GM18505 (cell line): ENCODE measurements around the gene NOD1.
A peak's percentile ranks its signal among the peaks of the same experiment; 100 is the strongest.

ENCODE experiments used
- ATAC-seq: cut with Tn5 transposase; IDR thresholded peaks from one replicate; pipeline ENCODE4 v1.9.1; 2021; ENCODE audit not compliant: unreplicated experiment
- POLR2A ChIP-seq: IDR thresholded peaks from 4 replicates; pipeline ENCODE4 v1.6.1; 2011; ENCODE audit warnings: borderline replicate concordance; ENCODE audit not compliant: insufficient read depth, insufficient read length; ENCODE audit errors: extremely low read depth

NOD1 gene

DNA sequence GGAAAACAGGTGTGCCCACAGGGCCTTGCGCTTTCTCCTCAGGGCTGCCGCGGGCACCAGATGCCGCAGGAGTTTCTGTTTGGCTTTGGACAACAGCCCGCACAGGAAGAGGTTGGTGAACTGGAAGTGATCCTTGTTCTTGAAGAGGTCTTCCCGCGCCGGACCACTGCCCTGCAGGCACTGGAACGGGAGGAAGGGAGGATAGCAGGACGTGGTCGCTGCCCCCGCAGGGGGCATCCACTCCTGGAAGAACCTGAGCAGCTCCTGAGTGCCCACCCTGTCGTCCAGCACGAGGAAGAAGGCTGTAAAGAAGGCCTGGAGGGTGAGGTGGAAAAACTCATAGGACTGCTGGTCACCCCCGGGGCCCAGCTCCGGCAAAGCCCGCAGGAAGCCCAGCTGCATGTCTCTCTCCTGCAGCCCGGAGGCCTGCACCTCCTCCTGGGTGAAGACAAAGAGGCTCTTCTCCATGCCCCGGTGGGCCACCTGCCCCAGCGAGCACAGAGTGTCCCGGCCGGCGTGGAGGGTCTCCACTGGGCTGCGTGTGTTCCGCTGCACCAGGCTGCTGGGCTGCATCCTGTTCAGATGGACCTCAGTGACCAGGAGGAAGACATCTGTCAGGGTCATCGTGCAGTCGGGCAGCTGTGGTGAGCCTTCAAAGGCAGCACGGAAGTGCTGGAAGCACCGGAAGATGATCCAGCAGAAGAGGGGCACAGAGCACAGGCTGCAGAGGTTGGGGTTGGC is 26.9 kb downstream of the NOD1 start:
- no peak for TF ChIP-seq POLR2A
- no peak for ATAC-seq

DNA sequence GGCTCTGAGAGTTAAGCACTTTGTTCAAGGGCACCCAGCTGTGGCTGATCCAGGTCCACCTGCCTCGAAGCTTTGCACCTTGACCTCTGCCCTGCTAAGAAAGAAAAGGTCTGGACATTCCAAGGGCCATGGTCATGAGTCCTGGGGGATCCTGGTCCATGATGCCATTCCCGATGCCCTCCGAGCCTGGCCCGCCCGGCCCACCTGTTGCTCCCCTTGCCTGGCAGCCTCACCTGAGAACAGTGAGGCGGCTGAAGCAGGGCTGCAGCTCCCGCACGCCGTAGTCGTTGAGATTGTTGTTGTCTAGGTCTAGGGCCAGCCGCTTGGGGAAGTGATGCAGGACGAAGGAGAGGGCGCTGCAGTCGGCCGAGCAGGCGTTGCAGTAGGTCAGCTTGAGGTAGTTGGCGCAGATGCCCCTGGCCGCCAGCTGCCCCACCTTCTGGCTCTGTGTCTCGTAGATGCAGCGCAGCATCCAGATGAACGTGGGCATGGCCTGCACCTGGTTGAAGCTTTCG is 27.5 kb downstream of the NOD1 start:
- no peak for ATAC-seq
- TF ChIP-seq POLR2A = no peak

DNA sequence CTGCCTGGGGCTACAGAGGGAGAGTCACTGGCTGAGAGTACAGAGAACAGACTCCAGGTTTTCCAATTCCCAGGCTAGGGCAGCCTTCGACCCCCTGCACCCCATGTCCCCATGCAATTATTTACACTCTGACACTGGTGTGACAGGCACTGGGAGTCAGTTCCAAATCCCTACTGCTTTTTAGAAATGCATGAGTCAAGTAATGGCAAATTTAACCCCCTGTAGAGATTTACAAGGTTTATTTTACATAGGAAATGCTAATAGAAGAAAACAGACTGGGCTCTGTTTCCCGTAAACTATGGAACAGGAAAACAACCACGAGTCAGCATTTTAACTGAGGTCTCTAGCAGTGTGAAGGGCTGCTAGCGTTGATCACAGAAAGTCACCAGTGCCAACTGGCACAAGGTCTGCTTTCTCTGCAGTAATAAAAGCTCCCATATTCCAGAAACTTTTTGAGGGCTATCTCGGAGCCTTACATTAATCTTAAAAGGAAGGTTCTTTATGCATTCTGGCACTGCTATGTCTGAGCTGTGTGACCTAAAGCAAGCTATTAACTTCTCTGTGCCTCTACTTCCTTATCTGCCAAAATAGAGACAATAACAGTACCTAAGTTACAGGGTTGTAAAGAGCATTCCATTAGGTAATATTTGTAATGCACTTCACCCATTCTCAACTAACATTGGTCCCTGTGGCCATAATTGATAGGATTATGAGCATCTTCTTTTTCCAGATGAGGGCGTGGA is 28.2 kb downstream of the NOD1 start:
- TF ChIP-seq POLR2A = no peak
- ATAC-seq = no peak

DNA sequence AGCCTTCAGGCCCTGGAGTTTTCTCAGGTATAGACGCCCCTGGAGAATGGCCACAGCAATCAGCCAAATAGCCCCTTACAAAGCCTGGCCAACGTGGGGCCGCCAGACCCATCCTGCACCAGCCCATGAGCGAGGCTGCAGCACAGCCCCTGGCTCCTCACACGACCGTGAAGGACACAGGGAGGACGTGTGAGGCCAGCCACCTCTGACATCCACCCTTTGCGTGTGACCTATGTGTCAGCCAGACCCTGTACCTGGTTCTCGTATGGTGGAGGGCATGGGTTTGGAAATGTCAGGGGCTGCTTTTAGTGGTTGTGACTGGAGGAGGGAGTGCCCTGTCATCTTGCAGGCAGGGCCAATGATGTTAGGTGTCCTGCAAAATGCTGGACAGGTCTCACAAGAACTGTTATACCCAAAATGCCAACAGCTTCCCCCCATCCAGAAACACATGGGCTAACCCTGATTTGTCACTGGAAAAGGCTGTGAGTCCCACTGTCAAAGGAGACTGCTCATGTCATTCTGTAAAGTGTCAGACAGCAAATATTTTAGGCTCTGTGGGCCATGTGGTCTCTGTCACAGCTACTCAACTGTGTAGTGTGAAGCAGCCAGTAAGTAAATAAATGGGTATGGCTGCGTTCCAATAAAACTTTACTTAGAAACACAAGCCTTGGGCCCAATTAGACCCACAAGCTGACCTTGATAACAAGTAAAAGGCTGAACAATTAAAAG is 30.0 kb downstream of the NOD1 start:
- ATAC-seq = no peak
- TF ChIP-seq POLR2A = no peak

- no peak for ATAC-seq
- TF ChIP-seq POLR2A = no peak
Observed at GRCh38 chr7:30447466-30447865, 31.1 kb downstream of the NOD1 start.

GRCh38 chr7:30446266-30446665 is 32.3 kb downstream of the NOD1 start:
- peak; percentile 11 for ATAC-seq
- TF ChIP-seq POLR2A = no peak

DNA sequence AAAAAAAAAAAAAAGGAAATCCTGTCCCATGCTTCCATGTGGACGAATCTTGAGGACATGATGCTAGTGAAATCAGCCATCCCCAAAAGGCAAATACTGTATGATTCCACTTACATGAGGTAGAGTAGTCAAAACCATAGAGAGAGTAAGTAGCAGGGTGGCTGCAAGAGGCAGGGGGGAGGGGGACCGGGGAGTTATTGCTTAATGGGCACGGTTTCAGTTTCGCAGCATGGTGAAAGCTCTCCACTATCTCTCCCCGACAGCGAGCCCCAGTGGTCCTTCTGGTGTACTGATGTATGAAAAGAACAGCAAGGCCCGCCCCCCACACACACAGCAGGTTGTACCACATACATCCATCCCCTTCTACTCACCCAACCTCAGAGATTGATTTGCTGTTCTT is 32.8 kb downstream of the NOD1 start:
- peak; percentile 99 for ATAC-seq
- no peak for TF ChIP-seq POLR2A

GRCh38 chr7:30437823-30438574 is 40.6 kb downstream of the NOD1 start:
- no peak for ATAC-seq
- TF ChIP-seq POLR2A = no peak

- no peak for TF ChIP-seq POLR2A
- no peak for ATAC-seq
Observed at GRCh38 chr7:30436518-30436917, 42.1 kb downstream of the NOD1 start.

GRCh38 chr7:30436046-30436445 is 42.5 kb downstream of the NOD1 start:
- no peak for ATAC-seq
- no peak for TF ChIP-seq POLR2A

DNA sequence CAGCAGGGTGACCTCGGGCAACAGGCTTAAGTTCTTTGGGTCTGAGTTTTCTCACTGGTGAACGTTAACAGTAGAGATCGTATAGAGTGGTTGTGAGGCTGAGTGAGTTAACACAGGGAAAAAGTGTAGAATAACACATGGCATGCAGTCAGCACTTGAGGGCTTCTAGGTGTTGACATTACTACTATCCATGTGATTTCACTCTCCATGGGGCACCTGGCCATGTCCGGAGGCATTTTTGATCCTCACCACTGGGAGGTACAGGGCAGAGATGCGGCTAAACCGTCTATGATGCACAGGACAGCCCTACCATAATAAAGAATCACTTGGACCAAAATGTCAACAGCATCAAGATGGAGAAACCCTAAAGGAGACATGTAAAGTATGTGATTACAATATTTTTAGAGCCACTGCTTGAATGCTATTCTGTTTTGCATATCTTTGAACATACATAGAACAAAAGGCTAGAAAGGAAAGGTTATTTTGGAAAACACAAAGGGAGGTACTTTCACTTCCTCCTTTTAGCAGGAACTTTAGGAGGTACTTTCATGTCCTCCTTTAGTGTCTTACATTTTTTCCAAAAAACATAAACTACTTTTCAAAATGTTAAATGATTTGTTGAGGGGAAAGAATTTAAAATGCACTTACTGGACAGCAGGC is 44.3 kb downstream of the NOD1 start:
- TF ChIP-seq POLR2A = no peak
- ATAC-seq = no peak

- ATAC-seq = no peak
- TF ChIP-seq POLR2A = no peak
Observed at GRCh38 chr7:30433506-30433905, 45.1 kb downstream of the NOD1 start.
